ENCODE results near the gene SLC24A3.
A peak's percentile ranks its signal among the peaks of the same experiment; 100 is the strongest.

SLC24A3 gene

DNA sequence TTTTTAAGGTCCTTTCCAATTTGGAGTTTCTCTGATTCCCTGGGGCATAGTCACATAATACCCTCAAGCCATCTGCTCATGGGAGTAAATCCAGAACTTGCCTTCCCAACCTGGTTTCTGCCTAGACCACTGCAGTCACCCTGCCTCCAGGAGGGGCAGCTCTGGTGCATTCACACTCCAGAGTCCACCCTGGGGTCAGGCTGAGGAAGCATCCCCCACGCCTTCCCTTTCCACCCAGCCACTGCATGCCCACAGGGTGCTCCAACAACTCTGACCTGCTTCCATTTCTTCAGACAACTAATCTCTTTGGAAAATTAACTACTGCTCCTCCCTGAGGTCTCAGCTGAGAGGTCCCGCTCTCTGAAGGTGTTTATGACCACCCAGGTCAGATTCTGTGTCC lies 334.2 kb downstream of the SLC24A3 start:
- no peak for DNase-seq (ENCODE audit: low read depth in 2 of 2)

DNA sequence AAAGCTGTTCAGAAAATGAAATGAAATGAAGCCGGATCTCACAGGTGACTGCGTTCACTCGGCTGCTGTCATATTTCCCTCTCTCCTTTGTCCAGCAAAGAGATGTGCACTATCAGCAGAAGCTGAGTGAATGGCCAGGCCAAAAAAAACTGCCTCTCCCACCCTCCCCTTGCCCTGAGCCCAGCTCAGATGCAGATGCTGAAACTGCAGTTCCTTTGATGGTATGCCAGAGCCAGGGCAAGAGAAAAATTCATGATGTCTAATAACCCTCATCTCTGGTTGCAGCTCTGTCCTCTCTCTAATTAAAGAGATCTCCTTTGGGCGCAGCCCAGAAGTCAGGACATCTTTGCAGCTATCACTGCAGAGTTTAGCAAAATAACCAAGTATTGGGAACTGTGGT lies 335.1 kb downstream of the SLC24A3 start:
- no peak for DNase-seq (ENCODE audit: low read depth in 2 of 2)

DNA sequence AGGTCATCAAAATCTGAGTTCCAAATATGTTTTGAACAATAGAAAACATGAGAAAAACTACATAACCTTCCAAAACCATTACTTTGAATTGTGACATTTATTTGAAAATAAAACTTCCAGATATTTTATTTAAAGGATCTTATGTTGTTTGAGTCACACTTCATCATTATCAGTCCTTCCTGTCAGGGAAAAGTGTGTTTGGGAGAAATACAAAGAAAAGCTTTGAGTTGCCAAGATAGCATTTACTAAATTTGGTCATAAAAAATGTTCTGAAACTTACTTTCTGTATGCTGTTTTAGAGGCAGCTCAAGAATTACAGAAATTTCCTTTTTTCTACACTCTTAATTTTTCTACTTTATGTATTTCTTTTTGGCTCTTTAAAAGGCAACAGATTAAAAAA lies 337.5 kb downstream of the SLC24A3 start:
- DNase-seq (ENCODE audit: low read depth in 2 of 2): no peak

DNA sequence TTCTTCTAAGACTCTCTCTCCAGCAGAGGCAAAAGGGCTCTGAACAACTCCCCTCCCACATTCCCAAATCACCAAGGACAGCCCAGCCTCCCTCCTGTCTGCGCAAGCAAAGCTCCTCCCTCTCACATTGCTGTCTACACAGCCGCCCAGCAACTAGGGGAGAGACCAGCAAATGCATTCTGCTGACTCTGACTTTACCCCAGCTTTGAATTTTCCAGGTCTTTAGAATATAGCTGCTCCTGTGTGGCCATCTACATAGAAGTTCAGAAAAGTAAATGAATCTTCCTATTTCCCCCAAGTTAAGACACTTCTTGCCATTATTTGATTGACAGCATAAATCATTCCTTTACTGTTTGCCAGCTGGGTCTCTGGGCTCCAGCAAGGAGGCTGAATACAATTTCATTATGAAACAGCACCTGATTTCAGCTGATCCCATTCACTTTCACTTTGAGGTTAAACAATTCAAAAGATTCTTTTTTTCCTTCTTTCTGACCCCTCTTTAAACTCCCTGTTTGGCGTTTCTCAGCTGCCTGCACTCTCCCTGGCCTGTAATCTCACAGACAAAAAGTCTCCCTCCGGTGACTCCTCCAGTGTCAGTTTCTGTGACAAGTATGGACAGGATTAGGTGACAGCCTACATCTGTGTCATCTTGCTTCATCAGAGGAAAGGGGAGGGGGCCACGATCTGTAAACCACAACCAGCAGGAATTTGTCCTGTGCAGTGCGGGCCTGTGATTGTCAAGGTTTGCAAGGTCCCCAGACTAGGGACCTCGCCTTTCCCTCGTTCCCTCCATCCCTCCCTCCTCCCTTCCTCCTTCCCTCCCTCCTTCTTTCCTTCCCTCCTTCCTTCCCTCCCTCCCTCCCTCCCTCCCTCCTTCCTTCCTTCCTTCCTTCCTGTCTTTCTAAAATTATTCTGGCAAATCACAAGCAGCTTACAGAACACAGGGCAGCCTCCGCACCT lies 340.1 kb downstream of the SLC24A3 start:
- no peak for DNase-seq (ENCODE audit: low read depth in 2 of 2)

DNA sequence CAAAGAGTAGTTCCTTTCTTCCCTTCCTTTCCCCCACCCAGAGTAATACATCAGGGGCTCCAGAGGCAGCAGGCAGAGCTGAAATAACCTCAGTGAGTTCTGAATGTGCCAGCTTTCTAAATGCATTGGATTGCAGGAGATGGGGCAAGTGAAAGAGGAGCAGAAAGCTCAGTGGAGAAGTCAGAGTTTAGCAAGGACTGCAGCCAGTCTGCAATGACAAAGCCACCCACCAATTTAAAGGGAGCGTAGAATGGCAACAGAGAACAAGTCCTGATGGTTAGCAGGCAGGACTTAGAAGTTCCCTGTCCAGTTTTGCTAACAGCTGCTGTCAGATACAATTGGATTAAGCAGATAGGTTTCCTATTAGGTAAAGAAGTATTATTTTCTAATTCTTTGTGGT lies 342.2 kb downstream of the SLC24A3 start:
- no peak for DNase-seq (ENCODE audit: low read depth in 2 of 2)

DNA sequence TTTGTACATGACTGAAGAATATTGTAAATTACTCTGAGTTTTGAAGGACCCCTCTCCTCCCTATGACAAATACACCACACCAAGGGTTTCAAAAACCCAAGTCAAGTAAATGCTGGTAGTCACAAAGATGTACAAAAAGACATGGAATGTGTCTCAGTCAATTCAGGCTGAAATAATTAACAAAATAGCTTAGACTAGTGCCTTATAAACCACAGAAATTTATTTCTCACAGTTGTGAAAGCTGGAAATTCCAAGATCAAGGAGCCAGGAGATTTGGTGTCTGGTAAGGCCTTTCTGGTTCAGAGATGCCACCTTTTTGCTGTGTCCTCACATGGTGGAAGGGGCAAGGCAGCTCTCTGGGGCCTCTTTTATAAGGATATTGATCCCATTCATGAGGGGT lies 343.3 kb downstream of the SLC24A3 start:
- no peak for DNase-seq (ENCODE audit: low read depth in 2 of 2)

DNA sequence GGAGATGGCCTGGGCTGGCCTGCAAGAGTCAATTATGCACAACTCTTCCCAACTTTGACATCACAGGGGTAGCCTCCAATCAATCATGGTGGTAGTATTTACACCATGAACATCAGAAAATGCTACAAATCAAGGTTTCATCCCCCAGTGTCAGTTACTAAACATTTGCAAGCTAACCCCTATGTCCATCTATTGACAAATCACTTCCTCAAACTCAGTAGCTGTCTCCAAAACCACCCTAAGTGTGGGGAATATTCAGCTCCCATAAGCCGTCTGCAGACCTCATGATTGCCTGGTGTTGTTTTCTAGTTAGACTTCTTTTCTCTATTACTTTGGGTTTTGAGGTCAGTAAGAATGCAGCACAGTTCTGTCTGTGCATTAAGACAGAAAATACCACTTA lies 344.8 kb downstream of the SLC24A3 start:
- DNase-seq (ENCODE audit: low read depth in 2 of 2): no peak

DNA sequence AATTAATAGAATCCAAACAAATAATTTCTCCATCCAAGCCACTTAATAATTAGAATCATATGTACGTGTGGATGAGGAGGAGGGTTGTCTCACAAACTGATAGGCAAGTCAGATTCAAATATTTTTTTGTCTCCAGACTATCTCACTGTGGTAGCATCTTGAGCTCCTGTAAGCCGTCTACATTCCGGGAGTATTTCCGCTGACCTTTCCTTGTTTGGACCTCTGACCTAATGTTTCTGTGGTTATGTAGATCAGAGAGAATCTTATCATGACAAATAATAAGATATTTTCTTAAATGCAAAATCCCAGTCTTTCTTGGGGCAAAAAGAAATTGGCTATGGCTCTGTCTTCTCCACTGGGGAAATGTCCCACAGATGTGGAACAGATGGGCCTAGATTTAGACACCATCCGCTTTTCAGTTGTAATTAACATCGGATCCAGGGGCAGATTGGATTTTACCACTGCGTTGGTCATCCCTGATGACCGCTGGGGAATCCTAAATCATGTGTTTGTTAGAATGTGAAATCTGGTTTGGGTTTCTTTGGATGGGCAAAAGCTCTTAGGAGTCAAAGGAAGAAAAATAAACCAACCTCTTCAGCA lies 348.5 kb downstream of the SLC24A3 start:
- DNase-seq (ENCODE audit: low read depth in 2 of 2): no peak

DNA sequence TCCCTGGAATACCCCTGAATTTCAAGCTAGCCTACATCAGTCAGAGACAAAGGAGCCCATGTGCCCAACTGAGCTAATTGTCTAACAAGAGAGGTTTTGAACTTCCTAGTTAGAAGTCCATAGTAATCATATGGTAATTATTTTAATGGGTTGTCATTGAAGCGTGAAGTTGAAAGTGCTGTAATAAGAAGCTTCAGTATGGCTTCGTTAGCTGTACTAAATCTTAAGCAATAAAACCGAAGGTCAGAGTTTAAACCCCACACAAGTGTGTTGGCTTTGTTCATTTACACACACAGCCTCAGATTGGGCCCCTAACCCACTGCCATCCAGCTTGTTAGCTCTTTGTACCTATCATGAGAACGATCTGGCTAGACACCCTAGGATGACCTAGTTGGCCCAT lies 350.0 kb downstream of the SLC24A3 start:
- DNase-seq (ENCODE audit: low read depth in 2 of 2): no peak

DNA sequence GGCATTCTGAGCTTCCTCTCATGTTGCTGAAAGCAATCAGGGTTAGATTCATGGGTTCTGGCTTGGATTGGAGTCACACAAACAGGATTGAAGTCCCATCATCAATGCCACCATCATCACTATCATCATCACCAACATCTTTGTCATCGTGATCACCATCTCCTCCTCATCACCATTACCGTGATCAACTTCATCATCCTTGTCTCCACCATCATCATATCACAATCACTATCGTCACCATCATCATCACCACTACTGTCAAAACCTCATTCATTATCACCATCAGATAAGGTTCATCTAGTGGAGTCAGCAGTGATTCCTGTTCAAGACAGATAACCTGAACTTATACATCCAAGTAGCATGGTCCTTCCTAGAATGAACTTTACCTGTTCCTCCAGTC lies 351.8 kb downstream of the SLC24A3 start:
- no peak for DNase-seq (ENCODE audit: low read depth in 2 of 2)

DNA sequence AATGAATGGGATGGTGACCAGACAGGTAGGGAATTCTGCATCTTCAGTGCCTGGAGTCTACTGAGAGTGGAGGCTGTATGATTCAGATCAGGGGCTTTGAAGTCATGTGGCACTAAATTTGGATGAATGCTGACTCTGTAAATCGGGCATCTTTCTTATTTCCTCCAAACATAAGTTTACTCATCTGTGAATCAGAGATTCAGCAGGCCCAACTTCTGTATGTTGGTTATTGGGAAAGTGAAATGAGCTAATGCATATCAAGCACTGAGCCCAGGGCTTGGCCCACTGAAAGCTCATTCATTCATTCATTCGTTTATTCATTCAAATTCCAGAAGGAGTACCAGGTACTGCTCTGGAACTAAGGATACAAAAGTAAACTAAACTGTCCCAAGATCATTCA lies 353.3 kb downstream of the SLC24A3 start:
- DNase-seq (ENCODE audit: low read depth in 2 of 2): no peak

DNA sequence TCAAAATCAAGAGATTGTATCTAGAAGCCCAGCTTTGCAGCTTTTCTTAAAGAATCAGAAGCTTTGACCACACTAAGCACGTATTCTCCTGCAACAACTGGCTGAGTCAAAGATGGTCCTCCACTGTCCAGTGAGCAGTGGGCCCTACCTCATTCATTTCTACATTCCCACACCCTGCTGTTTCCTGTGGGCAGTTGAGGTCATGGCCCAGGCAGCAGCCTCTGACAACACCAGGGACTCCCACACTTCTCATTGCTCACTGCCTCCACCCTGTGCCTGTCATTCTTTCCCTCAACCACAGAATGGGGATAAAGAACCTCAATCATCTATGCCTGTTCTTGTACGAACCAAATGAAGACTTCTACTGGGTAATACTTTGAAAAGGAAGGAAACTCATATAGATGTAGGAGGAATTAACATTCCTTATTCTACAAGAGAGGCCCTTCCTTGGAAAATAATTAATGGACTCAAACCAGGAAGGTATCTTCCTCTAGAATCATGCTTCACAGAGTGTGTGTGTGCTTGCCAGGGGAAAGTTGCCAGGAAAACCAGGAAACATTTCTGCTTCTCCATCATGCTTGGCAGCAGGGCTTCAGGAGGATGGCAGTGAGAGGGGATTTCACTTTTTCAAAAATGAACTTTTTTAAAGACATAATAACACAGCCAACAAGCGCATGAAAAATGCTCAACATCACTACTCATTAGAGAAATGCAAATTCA lies 353.9 kb downstream of the SLC24A3 start:
- DNase-seq (ENCODE audit: low read depth in 2 of 2): no peak

DNA sequence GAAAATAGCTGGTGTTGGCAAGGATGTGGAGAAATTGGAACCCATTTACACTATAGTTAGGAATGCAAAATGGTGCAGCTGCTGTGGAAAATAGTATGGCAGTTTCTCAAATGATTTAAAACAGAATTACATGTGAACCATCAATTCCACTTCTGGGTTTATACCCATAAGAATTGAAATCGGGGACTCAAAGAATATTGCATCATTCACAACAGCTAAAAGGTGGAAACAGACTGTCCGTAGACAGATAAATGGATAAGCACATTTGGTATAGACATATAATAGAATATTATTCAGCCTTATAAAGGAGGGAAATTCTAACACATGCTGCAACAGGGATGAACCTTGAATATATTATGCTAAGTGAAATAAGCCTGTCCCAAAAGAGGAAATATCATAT lies 355.7 kb downstream of the SLC24A3 start:
- no peak for DNase-seq (ENCODE audit: low read depth in 2 of 2)

DNA sequence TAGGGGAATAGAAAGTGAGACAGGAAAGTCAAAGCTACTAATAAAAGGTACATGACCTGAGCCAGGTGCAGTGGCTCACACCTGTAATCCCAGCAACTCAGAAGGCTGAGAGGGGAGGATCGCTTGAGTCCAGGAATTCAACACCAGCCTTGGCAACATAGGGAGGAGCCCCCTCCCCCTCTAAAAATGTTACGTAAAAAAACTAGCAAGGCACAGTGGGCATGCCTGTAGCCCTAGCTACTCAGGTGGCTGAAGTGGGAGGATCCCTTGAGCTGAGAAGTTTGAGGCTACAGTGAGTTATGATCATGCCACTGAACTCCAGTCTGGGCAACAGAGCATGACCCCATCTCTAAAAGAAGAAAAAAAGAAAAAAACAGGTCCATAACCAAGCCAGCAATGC lies 359.6 kb downstream of the SLC24A3 start:
- no peak for DNase-seq (ENCODE audit: low read depth in 2 of 2)

DNA sequence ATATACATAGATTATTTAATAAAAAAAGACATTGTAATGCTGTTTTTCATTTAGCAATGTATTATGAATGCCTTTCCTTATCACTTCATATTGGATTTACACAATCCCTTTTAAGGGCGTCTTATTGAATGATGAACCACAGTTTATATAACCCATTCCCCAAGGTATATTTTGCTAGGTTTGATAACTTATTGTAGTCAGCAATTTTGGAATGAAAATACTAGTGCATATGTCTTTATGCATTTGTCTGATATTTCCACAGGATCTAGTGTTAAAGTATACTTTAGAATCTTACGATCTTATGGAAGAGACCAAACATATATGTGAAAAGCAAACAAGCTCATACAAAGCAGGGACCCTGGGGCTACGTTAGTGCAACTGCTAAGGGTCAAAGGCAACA lies 365.2 kb downstream of the SLC24A3 start:
- DNase-seq (ENCODE audit: low read depth in 2 of 2): no peak

DNA sequence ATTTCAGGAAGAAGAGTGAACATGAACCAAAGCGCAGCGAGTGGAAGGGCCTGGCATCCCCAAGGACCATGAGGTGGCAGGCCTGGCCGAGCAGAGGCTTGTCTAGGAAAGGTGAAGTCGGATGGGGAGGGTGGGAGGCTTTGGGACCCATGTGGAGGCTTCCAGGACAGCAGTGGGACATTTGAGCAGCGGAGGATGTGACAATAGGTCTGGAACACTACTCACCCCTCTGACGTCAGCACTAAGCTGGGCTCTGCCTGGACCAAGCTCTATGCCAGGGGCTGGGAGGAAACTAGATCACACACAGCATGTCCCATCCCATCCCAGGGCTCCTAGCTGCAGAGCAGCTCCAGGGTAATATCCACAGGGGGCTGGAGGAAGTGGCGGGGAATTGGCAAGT lies 370.3 kb downstream of the SLC24A3 start:
- DNase-seq (ENCODE audit: low read depth in 2 of 2): no peak

DNA sequence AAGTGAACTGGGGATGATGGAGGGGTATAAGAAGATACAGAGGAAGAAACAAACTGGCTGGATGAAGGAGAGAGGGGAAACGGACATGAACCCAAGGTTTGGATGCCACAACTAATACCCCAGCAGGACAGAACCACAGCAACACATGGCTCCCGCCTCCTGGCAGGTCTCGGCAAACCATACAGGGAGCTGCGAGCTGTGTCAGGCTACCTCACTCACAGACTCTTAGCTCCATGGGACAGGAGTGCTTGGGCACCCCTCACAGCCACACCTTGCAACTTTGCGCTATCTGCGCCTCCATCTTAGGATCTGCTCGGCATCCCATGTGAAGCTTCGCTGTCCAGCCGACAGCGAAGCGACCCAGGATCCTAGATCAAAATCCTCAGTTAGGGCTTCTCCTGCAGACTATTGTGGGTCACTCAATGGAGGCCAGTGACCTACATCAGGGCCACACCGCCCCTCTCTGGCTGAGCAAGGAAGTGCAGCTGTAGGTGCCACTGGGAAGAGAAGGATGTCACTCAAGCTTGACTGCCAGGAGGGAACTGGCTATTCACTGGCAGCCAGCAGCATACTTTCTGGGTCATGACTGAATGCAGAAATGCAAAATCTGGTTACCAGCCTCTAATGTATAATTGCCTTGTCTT lies 371.2 kb downstream of the SLC24A3 start:
- peak in 1 of 2 experiments; percentile 24 for DNase-seq (ENCODE audit: low read depth in 2 of 2)

DNA sequence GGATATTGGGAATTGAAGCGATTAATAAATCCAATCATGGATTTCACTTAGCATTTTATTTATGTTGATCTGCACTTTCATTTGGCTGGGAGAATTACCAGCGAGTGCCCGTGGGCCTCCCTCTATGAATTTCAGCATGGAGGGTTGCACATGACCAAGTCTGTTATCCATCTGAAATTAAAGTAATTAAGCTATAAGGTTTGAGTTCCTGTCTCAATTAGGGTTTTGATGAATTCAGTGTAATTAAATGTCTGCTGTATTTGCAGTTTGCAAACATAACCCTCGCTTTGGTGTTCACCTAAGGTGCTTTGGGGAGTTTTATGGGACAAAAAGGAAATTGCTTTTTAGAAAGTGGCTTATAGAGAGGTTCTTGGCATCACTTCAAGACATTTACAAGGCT lies 375.8 kb downstream of the SLC24A3 start:
- DNase-seq (ENCODE audit: low read depth in 2 of 2): no peak

DNA sequence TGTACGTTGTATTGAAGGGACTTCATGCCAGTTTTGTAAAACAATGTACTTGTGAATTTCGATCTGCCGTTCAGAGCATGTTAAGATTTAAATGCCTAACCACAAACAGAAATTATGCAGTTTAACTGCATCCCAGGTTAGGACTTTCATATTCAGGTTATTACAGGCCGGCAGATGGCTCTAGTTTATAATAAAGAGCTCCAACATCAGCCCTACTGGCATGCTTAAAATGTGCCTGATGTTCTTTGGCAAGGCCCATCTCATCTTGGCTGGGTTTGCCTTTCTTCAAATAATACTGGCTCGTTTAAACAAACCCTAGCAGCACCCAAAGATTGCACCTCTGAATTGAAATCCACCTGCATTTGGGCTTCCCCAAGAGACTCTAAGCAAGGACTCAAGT lies 376.3 kb downstream of the SLC24A3 start:
- DNase-seq (ENCODE audit: low read depth in 2 of 2): no peak

DNA sequence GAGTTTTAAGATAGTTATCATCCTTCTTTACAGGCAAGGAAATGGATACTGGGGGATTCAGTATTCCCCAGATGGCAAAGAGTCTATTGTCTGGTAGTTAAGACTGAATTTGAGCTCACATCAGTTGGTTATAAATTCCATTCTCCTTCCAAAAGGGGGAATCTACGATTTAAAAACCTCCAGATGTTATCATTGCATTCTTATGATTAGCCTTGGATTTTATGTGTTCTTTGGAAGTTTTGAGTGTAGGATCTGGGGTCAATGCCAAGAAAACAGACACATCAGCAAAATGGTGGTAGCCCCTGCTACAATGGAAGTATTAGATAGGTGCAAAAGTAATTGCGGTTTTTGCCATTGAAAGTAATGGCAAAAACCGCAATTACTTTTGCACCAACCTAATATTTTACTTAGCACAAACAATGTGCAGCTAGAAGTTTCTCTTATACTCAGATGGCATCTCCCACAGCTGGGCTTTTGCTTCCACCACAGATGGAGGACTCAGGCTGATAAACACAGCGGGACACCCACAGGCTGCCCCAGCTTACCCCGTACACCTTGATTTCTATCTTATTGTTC lies 377.4 kb downstream of the SLC24A3 start:
- no peak for DNase-seq (ENCODE audit: low read depth in 2 of 2)

DNA sequence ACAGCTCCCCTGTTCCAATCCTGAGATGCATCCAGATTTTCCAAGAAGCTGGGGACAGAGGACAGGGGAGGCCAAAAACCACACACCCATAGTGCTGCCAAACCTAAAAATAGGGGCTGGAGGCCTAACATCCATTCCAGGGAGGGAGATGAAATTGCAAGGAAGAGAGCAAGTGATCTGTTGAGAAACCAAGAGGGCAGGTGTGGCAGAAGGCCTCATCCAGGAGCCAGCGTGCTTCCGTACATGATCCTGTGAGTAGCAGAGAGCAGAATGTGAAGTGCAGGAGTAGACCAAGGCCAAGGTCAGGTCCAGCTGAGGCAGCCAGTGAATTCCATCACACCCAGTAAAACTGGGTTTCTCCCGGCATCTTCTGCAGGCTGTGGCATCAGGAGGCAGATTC lies 377.9 kb downstream of the SLC24A3 start:
- DNase-seq (ENCODE audit: low read depth in 2 of 2): no peak

DNA sequence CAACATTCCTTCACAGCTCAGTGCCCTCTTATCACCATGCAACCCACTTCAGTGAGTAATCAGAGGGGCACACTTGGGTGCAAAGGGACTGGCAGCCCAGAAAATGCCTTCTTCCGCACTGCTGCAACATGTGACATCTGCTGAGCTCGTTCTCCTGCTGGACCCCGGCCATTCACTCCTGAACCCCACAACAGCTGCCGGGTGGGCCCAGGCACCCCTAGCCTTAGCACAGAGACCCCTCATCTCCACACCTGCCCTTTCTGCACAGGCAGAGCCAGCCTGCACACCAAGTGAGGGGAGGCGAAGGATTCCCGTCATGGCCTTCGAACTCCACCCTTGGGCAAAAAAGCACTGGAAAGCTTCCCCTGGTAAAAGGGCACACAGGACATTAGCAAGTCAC lies 381.3 kb downstream of the SLC24A3 start:
- no peak for DNase-seq (ENCODE audit: low read depth in 2 of 2)
